HuH-7.5 (cell line): ENCODE measurements around the gene FARS2.
"Not testable (repeated sequence)": the region's sequence is repeated elsewhere in the genome, so short reads cannot be mapped to it uniquely, and the experiment has no call there.

Experiments used
- DNase-seq: peaks from one replicate; pipeline ENCODE4 v3.0.0; 2011; ENCODE audit warnings: low spot score

The FARS2 gene

GRCh38 chr6:5765141-5765760 lies 503.9 kb downstream of the FARS2 start:
- DNase-seq: no peak

DNA sequence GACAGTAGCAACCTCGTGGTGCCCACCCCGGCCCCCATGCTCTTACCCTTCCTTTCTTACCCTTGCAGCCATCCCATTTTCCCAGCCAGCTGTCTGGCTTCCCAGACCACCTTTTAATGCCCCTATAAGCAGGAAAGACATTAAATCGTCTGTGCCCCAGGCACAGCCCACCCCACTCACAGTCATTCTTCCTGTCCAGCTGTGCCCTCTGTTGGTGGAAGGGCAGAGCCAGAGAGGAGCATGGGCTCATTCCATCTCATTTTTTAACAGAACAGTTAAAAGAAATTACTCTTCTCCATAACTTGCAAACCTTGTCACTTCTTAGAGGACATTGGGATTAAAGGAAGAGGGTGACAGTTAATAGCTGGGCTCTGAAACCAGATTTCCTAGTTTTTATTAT lies 504.9 kb downstream of the FARS2 start:
- DNase-seq: no peak

DNA sequence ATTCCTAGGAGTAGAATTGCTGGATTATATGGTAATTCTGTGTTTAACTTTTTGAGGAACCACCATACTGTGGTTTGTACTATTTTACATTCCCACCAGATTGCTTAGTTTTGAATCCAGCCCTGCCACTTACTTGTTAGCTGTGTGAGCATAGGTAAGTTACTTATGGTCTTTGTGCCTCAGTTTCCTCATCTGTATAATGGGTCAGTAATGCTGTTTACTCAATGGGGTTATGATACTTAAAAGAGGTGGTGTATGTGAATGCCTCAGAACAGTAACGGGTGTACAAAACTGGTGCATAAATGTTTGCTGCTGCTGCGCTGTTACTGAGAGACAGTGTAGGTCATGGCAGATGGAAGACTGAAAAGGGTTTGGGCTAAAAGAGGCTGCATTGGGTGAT lies 506.2 kb downstream of the FARS2 start:
- no peak for DNase-seq

- DNase-seq: no peak
Measured at GRCh38 chr6:5771211-5771610, 509.9 kb downstream of the FARS2 start.

- no peak for DNase-seq
Measured at GRCh38 chr6:5771759-5772390, 510.6 kb downstream of the FARS2 start.

DNA sequence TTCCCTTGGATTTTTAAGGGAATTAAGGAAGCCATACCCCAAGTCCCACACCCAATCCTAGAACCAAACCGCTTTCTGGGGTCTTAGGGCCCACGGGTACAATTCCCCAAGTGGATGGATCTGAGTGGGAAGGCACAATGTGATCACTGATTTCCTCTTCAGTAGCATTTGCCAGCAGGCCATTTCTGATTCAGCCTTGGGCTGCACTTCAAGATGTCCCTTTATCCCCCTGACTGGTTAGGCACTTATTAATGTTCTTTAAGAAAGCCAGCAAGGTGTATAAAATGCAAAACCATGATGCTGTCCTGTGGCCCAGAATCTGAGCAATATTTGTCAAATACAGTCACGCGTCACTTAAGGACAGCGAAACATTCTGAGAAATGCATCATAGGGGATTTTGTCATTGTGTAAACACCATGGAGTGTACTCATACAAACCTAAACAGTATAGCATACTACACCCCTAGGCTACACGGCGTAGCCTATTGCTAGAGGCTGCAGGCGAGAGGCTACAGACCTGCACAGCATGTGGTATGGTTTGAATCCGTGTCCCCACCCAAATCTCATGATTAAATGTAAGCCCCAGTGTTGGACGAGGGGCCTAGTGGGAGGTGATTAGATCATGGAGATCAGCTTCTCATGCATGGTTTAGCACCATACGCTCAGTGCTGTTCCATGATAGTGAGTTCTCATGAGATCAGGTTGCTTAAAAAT lies 511.3 kb downstream of the FARS2 start:
- no peak for DNase-seq

- no peak for DNase-seq
Measured at GRCh38 chr6:5776104-5776503, 514.8 kb downstream of the FARS2 start.

GRCh38 chr6:5776706-5777390 lies 515.5 kb downstream of the FARS2 start:
- no peak for DNase-seq

DNA sequence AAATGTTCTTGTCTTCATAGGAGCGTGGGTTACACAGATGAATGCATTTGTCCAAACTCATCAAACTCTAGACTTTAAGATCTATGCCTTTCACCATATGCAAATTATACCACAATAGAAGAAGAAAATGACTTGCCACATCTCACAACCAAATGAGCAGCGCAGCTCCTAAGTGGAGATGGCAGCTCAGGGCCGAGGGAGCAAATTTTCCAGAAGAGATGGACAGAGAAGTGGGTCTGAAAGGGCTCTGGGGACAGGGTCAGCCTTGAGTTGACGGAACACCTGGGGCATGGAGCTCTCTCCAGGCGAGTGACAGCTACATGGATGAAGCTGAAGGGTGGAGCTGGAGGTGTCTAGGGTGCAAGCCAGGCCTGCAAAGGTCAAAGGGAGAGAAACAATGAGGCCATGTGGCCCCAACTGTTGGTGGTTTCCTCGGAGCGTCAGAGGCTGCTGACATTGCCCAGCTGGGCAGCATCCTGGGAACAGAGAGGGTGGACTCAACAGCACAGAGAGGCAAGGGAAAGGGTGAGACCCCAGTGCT lies 517.1 kb downstream of the FARS2 start:
- no peak for DNase-seq

- no peak for DNase-seq
Measured at GRCh38 chr6:5778906-5779305, 517.6 kb downstream of the FARS2 start.

DNA sequence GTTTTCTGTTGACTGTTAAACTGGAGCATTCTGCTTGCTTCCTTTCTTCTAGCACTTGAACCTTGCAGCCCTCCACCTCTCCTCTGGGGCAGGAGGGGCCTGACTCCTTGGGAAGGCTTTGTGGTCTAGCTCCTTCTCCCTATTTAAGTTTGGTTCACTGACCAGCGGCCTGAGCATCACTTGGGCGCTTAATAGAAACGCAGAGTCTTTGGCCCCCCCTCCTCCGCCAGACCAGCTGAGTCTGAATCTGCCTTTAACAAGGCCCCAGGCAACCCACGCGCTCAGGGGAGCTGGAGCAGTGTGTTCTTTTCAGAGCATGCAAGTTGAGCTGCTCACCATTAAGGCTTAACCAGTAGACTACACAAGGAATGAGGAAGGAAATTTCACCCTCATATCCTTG lies 519.7 kb downstream of the FARS2 start:
- DNase-seq: no peak

DNA sequence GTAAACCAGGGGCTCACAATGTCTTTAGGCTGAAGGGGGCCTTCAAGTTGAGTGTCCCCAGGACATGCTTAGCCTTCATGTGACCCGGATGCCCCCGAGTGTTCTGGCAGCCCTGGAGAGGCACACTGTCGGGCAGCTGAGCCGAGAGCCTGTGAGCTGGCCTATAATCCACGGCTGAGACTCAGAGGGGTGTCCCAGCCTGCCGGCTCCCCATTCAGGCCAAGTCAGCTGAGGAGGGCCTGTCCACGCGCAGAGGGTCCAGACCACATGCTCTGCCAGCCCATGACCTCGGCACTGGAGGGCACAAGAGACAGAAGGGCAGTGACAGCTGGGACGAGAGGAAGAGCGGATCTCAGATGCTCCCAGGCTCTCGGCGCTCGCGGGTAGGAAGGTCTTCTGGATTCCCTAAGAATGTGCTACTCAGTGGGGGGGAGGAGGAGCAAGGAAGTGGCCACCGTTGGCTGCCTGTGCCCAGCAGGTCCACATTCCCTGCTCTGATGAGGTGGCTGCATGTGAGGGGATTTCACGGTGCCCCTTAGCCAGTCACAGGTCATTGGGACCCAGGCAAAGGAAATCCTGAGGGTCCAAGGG lies 520.7 kb downstream of the FARS2 start:
- no peak for DNase-seq

- DNase-seq: no peak
Measured at GRCh38 chr6:5782783-5783547, 521.7 kb downstream of the FARS2 start.

DNA sequence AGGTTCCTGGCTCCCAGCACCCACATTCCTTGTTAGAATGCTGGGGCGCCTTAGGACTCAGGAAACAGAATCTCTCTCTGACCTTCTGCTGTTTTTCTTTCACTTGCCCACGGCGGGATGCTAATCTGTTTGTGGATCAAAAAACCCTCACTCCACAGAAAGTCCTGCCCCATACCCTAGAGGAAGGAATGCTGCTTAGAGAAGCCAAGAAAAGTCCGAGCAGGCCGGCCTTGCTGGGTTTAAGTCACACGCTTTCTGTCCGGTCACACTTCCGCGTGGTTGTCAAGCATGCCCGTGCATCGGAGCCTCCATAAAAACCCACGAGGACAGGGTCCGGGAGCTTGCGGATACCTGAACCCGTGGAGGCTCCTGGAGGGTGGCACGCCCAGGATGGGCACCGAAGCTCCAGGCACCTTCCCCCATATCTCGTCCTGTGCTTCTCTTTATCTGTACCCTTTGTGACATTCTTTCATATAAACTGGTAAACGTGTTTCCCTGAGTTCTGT lies 522.3 kb downstream of the FARS2 start:
- no peak for DNase-seq

DNA sequence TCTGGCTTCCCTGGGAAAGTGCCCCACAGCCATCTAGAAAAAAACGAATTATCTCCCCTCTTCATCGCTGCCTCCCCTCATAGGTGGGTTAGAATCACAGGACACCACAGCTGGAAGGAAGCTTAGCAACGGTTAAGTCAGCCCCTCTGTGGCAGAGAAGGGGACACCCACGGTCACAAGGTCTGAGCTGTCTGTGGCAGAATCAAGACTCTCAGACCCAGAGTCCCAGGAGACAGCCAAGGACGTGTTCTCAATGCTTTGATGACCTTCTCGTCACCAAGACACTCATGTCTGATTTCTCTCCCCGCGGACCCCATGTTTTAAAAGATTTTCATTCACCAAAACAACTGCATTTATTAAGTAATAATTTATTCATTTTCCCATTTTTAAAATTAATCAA lies 523.9 kb downstream of the FARS2 start:
- no peak for DNase-seq

GRCh38 chr6:5786321-5786968 lies 525.1 kb downstream of the FARS2 start:
- no peak for DNase-seq

DNA sequence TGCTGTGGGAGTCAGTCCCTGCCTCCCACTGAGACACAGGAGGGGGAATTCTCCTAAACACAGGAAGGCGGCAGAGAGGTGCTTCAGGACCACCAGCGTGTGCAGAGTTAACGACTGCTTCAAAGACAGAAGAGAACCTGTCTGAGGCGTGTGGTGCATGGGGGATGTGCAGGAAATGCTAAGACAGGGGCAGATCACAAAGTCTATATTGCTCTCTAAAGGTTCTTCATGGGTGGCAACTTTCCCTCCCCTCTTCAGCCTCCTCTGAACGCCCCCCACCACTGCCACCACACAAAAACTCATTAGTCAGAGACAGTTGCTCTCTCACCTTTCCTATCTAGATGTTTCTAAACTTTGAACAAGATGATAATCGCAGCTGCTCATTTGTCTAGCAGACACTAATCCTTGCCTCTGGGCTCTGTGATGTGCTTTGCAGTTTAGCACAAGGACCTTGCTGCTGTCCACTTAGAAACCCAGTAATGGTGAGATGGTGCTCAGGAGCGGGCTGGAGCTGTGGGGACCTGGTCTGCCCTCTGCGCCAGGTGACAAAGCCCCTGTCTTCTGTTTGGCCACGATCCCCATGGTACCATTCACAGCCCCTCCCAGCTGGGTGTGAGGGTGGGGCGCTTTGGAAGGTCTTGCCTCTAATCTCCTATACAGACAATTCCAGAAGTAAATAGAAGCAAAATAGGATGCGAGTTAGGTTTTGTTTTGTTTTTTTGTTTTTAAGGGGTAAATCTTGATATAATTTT lies 525.8 kb downstream of the FARS2 start:
- no peak for DNase-seq

DNA sequence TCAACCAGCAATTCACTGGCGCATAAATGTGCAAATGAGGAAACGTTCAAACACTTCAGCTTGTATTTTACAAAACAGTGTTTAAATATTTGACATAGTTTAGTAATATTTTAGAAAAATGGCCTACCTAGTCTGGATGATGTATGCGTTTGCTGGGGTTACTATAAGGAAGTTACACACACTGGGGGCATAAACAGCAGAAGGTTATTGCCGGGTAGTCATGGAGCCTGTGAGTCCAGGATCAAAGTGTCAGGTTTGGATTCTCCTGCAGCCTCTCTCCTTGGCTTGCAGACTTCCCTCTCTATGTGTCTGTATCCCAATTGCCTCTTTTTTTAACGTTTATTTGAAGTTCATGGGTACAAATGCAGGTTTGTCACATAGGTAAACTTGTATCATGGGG lies 528.1 kb downstream of the FARS2 start:
- not testable (repeated sequence) for DNase-seq

DNA sequence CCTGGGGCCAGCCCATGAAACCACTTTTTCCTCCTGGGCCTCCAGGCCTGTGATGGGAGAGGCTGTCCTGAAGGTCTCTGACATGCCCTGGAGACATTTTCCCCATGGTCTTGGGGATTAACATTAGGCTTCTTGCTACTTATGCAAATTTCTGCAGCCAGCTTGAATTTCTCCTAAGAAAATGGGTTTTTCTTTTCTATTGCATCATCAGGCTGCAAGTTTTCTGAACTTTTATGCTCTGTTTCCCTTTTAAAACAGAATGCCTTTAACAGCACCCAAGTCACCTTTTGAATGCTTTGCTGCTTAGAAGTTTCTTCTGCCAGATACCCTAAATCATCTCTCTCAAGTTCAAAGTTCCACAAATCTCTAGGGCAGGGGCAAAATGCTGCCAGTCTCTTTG lies 535.2 kb downstream of the FARS2 start:
- DNase-seq: not testable (repeated sequence)

DNA sequence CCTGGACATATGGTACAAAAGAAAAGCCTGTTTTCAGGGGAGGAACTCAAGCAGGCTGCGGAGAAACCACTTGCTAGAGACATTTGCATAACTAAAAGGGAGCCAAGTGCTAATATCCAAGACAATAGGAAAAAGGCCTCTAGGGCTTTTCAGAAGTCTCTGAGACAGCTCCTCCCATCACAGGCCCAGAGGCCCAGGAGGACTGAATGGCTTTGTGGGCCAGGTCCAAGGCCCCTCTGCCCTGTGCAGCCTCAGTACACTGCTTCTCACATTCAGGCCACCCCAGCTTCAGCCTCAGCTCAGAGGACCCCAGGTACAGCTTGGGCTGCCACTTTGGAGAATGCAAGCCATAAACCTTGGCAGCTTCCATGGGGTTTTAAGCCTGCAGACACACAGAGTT lies 545.1 kb downstream of the FARS2 start:
- DNase-seq: not testable (repeated sequence)
